ENCODE results near the gene ARL1. TPM values are rescaled to one million over a fixed set of nuclear protein-coding genes. Genes with fewer than 3 reads are reported as not detected.

The ARL1 gene
- total RNA-seq, 1 experiment from 2014 or later: 107 TPM

DNA sequence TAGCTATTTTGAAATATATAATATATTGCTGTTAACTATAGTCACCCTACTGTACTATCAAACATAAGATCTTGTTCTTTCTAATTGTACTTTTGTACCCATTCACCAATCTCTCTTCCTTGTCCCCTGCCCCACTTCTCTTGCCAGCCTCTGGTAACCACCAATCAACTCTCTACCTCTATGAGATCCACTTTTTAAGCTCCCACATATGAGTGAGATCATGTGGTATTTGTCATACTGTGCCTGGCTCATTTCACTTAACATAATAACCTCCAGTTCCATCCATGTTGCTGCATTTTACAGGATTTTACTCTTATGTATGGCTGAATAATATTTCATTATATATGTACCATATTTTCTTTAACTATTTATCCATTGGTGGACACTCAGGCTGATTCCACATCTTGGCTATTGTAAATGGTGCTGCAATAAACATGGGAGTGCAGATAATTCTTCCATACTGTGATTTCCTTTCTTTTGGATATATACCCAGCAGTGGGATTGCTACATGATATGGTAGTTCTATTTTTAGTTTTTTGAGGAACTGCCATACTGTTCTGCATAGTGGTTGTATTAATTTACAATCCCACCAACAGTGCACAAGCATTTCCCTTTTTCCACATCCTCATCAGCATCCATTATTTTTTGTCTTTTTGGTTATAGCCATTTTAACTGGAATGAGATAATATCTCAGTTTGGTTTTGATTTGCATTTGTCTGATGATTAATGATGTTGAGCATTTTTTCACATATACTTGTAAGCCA lies 34.1 kb upstream of the ARL1 start:
- H3K27ac ChIP-seq (ENCODE audit: low read length): no peak overlapping the region
- peaks cover 14% of the 10 kb centered on the region; the same call in 1 of the 2 replicates for H3K27me3 ChIP-seq (ENCODE audit: low read length)
- ATAC-seq (no peak), DNase-seq (no peak)
- H3K4me3 ChIP-seq (ENCODE audit: low read length): no peak overlapping the region
- intact Hi-C loops (cut with micrococcal nuclease): no loop called here
- H3K4me2 ChIP-seq (ENCODE audit: low read length): no peak overlapping the region
- H3K36me3 ChIP-seq (ENCODE audit: low read depth, low read length): no peaks in the 10 kb centered on the region
- H3K9me3 ChIP-seq (ENCODE audit: low read length): no peaks in the 10 kb centered on the region
- ChIA-PET POLR2A (ENCODE audit: unreplicated experiment) (no interaction called here), CTCF (interaction anchor here (0.7 kb wide), 1 partner anchor 398 kb away, joined by 3 read pairs; no protein-coding TSS in a partner anchor)
- no peaks in the 10 kb centered on the region for H3K4me1 ChIP-seq (ENCODE audit: insufficient read depth, low read length)
- H3K79me2 ChIP-seq (ENCODE audit: low read length): no peaks in the 10 kb centered on the region
- no TSS peak for BruUV-seq (replicated peaks)
- no peaks in the 10 kb centered on the region for H4K20me1 ChIP-seq (ENCODE audit: low read length)
- TF ChIP-seq, protein P1, sequence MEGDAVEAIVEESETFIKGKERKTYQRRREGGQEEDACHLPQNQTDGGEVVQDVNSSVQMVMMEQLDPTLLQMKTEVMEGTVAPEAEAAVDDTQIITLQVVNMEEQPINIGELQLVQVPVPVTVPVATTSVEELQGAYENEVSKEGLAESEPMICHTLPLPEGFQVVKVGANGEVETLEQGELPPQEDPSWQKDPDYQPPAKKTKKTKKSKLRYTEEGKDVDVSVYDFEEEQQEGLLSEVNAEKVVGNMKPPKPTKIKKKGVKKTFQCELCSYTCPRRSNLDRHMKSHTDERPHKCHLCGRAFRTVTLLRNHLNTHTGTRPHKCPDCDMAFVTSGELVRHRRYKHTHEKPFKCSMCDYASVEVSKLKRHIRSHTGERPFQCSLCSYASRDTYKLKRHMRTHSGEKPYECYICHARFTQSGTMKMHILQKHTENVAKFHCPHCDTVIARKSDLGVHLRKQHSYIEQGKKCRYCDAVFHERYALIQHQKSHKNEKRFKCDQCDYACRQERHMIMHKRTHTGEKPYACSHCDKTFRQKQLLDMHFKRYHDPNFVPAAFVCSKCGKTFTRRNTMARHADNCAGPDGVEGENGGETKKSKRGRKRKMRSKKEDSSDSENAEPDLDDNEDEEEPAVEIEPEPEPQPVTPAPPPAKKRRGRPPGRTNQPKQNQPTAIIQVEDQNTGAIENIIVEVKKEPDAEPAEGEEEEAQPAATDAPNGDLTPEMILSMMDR (conservative IDR thresholded peaks at IDR 0.05; ENCODE audit: low read depth, low read length): no peak
- no peak for TF ChIP-seq EZH2 (IDR thresholded peaks at IDR 0.05; ENCODE audit: low read length, unreplicated experiment)
- no peaks in the 10 kb centered on the region for H3K9me2 ChIP-seq (replicated peaks; ENCODE audit: low read length)
- H3F3A ChIP-seq (ENCODE audit: low read length, unreplicated experiment): no peaks in the 10 kb centered on the region
- H2AFZ ChIP-seq (ENCODE audit: low read length): no peak overlapping the region
- H3K9ac ChIP-seq (ENCODE audit: low read length): no peak overlapping the region

DNA sequence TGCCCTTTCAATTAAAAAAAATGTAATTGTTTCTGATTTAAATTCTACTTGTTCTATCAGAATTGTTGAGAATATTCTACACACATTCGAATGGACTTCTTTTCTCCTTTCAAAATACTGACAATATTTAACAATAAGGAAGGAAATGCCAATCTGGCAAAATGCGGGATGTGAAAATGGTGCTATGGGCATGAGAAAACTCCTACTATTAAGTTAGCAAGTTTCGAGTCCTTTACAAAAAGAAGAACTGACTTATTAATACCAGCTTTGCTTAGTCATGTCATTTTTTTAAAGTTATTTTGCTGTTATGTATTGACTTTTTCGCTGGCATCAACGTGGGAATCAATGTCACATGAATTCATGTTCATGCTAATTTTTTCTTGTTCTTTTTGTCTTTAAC lies 31.7 kb upstream of the ARL1 start:
- H3K36me3 ChIP-seq (ENCODE audit: low read depth, low read length): no peaks in the 10 kb centered on the region
- no peak for TF ChIP-seq EZH2phosphoT487 (IDR thresholded peaks at IDR 0.05; ENCODE audit: borderline replicate concordance, low read length)
- TF ChIP-seq, protein P1 (conservative IDR thresholded peaks at IDR 0.05; ENCODE audit: low read depth, low read length): no peak
- no peak for TF ChIP-seq EZH2 (IDR thresholded peaks at IDR 0.05; ENCODE audit: low read length, unreplicated experiment)
- H3K9ac ChIP-seq (ENCODE audit: low read length): no peak overlapping the region
- no peaks in the 10 kb centered on the region for H3K9me3 ChIP-seq (ENCODE audit: low read length)
- no peak overlapping the region for H2AFZ ChIP-seq (ENCODE audit: low read length)
- no peak overlapping the region for H3K27ac ChIP-seq (ENCODE audit: low read length)
- POLR2A ChIA-PET (ENCODE audit: unreplicated experiment): no interaction called here
- H3K79me2 ChIP-seq (ENCODE audit: low read length): no peaks in the 10 kb centered on the region
- no TSS peak for BruUV-seq (replicated peaks)
- peaks cover 18% of the 10 kb centered on the region; the same call in 1 of the 2 replicates for H3K27me3 ChIP-seq (ENCODE audit: low read length)
- no peaks in the 10 kb centered on the region for H3F3A ChIP-seq (ENCODE audit: low read length, unreplicated experiment)
- CTCF ChIA-PET: no interaction called here
- no peak for DNase-seq
- no peak for ATAC-seq
- no peaks in the 10 kb centered on the region for H3K9me2 ChIP-seq (replicated peaks; ENCODE audit: low read length)
- no peaks in the 10 kb centered on the region for H4K20me1 ChIP-seq (ENCODE audit: low read length)
- H3K4me2 ChIP-seq (ENCODE audit: low read length): no peak overlapping the region
- H3K4me3 ChIP-seq (ENCODE audit: low read length): no peak overlapping the region
- intact Hi-C loops (cut with micrococcal nuclease): no loop called here
- H3K4me1 ChIP-seq (ENCODE audit: insufficient read depth, low read length): no peaks in the 10 kb centered on the region

DNA sequence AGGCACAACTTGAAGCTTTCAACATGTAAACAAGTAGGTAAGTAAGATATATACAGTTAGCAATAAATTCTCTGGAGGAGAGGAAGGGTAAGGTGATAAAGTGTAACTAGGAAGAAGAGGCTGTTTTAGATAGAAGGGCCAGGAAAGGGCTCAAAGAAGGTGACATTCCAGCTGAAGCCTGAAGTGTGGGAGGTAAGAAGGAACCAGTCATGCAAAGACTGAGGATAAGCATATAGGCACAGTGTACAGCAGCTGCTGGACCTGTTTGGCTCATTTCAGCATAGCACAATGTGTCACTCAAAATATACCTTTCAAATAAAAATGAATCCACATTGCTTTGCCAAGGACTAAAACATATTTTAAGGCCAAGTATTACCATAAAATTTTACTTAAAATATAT lies 28.6 kb upstream of the ARL1 start:
- no peaks in the 10 kb centered on the region for H3K4me1 ChIP-seq (ENCODE audit: insufficient read depth, low read length)
- H3K9me3 ChIP-seq (ENCODE audit: low read length): no peaks in the 10 kb centered on the region
- TF ChIP-seq EZH2phosphoT487 (IDR thresholded peaks at IDR 0.05; ENCODE audit: borderline replicate concordance, low read length): no peak
- no peak for TF ChIP-seq EZH2 (IDR thresholded peaks at IDR 0.05; ENCODE audit: low read length, unreplicated experiment)
- TF ChIP-seq, protein P1 (conservative IDR thresholded peaks at IDR 0.05; ENCODE audit: low read depth, low read length): no peak
- no peak overlapping the region for H3K4me3 ChIP-seq (ENCODE audit: low read length)
- H3K79me2 ChIP-seq (ENCODE audit: low read length): no peaks in the 10 kb centered on the region
- no peaks in the 10 kb centered on the region for H3K36me3 ChIP-seq (ENCODE audit: low read depth, low read length)
- no peaks in the 10 kb centered on the region for H3K9me2 ChIP-seq (replicated peaks; ENCODE audit: low read length)
- CTCF ChIA-PET: interaction anchor here (0.6 kb wide), 1 partner anchor 21 kb away, joined by 3 read pairs; no protein-coding TSS in a partner anchor
- BruUV-seq (replicated peaks): no TSS peak
- no peaks in the 10 kb centered on the region for H4K20me1 ChIP-seq (ENCODE audit: low read length)
- no peaks in the 10 kb centered on the region for H3F3A ChIP-seq (ENCODE audit: low read length, unreplicated experiment)
- no peak for ATAC-seq
- H2AFZ ChIP-seq (ENCODE audit: low read length): no peak overlapping the region
- POLR2A ChIA-PET (ENCODE audit: unreplicated experiment): no interaction called here
- H3K27me3 ChIP-seq (ENCODE audit: low read length): peaks cover 15% of the 10 kb centered on the region; the same call in 1 of the 2 replicates
- intact Hi-C loops (cut with micrococcal nuclease): no loop called here
- no peak for DNase-seq
- no peak overlapping the region for H3K4me2 ChIP-seq (ENCODE audit: low read length)
- no peak overlapping the region for H3K9ac ChIP-seq (ENCODE audit: low read length)
- no peak overlapping the region for H3K27ac ChIP-seq (ENCODE audit: low read length)

Measured in PC-3 (cell line).